GM12865 (cell line): ENCODE results near the gene CMTM2.

Source experiments
- DNase-seq: peaks from one replicate; pipeline ENCODE4 v3.0.0; 2010; ENCODE audit warnings: low read depth
- H3K4me3 ChIP-seq: 2 replicates; pipeline ENCODE4 v1.5.1; 2011; ENCODE audit warnings: mild to moderate bottlenecking, low read depth, low read length, control low read depth
- CTCF ChIP-seq: IDR thresholded peaks from 2 replicates; pipeline ENCODE4 v1.5.1; 2011; ENCODE audit warnings: low read length, control low read depth, low read depth, inconsistent platforms; ENCODE audit not compliant: insufficient read depth; ENCODE audit errors: missing control alignments

The CMTM2 gene

GRCh38 chr16:66585481-66586239, 6.4 kb downstream of the CMTM2 start:
- no peak for DNase-seq
- no peak for TF ChIP-seq CTCF
- H3K4me3 ChIP-seq: no peak overlapping the region

- no peak for TF ChIP-seq CTCF
- no peak overlapping the region for H3K4me3 ChIP-seq
- DNase-seq: no peak
These were observed 8.8 kb downstream of the CMTM2 start for GRCh38 chr16:66587881-66588600.

- no peak overlapping the region for H3K4me3 ChIP-seq
- TF ChIP-seq CTCF: peak; percentile 77
- peak; percentile 73 for DNase-seq
These were observed 9.9 kb downstream of the CMTM2 start for GRCh38 chr16:66588981-66589713.

- no peak for TF ChIP-seq CTCF
- no peak overlapping the region for H3K4me3 ChIP-seq
- peak; percentile 52 for DNase-seq
These were observed 11.1 kb downstream of the CMTM2 start for GRCh38 chr16:66590322-66590721.

GRCh38 chr16:66591018-66591417, 11.8 kb downstream of the CMTM2 start:
- H3K4me3 ChIP-seq: no peak overlapping the region
- no peak for DNase-seq
- TF ChIP-seq CTCF: no peak

- no peak for DNase-seq
- H3K4me3 ChIP-seq: no peak overlapping the region
- TF ChIP-seq CTCF: no peak
These were observed 13.0 kb downstream of the CMTM2 start for GRCh38 chr16:66592241-66592640.
